Fibroblast of pulmonary artery (primary cell): ENCODE results near the gene SORL1-AS1.
"Not testable (repeated sequence)": the region's sequence is repeated elsewhere in the genome, so short reads cannot be mapped to it uniquely, and the experiment has no call there.

Experiments
- DNase-seq: peaks from one replicate; pipeline ENCODE4 v3.0.0-alpha.2; 2010; ENCODE audit warnings: low read depth
- H3K4me3 ChIP-seq: replicated peaks from 2 replicates; pipeline ENCODE4 v1.5.1; 2011; ENCODE audit warnings: low read depth, mild to moderate bottlenecking, control low read depth, low read length, moderate library complexity
- CTCF ChIP-seq: IDR thresholded peaks from 2 replicates; pipeline ENCODE4 v1.5.1; 2011; ENCODE audit warnings: mild to moderate bottlenecking, control low read depth, low read length, inconsistent platforms; ENCODE audit errors: missing control alignments

The SORL1-AS1 gene

GRCh38 chr11:121414141-121414913 lies 38.4 kb downstream of the SORL1-AS1 start:
- no peak for DNase-seq
- H3K4me3 ChIP-seq, result no peak overlapping the region
- no peak for TF ChIP-seq CTCF

- DNase-seq, result no peak
- no peak overlapping the region for H3K4me3 ChIP-seq
- no peak for TF ChIP-seq CTCF
These were observed 39.9 kb downstream of the SORL1-AS1 start for GRCh38 chr11:121412711-121413415.

DNA sequence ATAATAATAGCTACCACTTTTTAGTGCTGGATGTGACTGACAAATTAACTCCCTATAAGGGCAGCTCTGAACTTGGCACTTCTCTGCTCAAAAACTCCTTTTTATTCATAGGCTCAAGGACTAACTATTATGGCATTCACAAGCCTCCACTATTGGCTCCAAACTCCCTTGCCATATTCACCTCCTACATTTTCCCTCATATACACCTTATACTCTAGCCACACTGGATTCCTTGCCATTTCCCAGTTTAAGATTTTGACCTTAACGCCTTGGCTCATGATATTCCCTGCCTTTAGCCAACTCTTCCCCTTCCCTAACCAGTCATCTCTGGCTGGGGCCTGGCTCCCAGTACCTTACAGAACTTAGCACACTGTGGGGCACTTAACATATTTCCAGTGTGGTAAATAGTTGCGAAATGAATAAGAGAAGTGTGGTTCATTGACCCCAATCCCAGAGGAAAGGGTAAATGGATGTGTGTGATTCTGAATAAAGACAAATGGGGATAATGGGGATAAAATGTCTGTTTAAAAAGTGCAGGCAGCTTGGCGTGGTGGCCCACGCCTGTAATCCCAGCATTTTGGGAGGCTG lies 40.7 kb downstream of the SORL1-AS1 start:
- no peak overlapping the region for H3K4me3 ChIP-seq
- DNase-seq, result no peak
- no peak for TF ChIP-seq CTCF

DNA sequence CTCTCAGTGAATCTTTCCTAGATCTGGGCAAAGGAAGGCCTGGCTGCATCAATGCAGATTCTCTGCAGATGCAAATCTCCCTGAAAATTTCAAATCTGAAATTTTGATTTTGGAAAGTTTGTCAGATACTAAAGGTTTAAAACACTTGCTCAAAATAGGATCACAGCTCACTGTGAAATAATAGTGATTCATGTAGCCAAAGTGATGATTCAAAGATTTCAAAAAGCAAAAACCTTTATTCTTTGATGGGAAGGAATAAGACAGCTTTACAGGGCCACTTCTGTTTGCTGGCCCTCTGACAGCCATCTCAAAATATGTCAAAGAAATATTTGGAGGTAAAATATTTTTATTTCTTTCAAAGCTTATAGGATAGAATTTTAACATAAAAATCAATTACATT lies 41.4 kb downstream of the SORL1-AS1 start:
- H3K4me3 ChIP-seq, DNase-seq: not testable (repeated sequence)

DNA sequence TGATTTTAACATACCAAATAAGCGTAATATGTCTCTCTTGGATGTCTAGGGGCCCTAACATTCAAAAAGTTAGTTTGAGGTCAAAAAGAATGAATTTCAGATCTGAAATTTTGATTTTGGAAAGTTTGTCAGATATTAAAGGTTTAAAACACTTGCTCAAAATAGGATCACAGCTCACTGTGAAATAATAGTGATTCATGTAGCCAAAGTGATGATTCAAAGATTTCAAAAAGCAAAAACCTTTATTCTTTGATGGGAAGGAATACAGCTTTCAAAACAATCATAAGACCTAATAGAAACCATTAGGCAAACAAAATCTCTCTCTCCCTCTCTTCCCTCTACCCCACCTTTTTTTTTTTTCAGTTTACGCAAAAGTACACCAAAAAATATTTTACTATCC lies 42.7 kb downstream of the SORL1-AS1 start:
- H3K4me3 ChIP-seq, DNase-seq: not testable (repeated sequence)

GRCh38 chr11:121408830-121409229 lies 43.9 kb downstream of the SORL1-AS1 start:
- no peak overlapping the region for H3K4me3 ChIP-seq
- no peak for TF ChIP-seq CTCF

DNA sequence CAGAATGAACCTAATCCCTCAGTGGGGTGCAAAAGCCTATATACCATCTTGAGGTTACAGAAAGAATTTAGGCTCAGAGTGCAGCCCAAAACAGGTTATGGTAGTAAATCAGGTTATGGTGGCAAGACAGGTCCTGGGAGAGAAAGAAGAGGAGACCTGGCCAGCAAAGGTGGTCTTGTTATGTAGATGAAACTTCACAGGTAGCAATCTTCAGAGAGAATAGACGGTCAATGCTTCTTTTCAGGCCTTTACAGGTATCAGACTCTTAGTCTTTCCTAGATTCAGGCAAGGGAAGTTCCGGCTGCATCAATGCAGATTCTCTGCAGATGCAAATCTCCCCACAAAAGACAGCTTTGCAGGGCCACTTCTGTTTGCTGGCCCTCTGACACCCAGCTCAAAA lies 46.5 kb downstream of the SORL1-AS1 start:
- TF ChIP-seq CTCF, result no peak
- H3K4me3 ChIP-seq, result no peak overlapping the region
- no peak for DNase-seq

More at GRCh38 chr11:121408830-121409229, 43.9 kb downstream of the SORL1-AS1 start:
- no peak for DNase-seq
